GM12878 (cell line): Measurements from ENCODE around the gene SLC25A39.

Experiments
- CBX5 ChIP-seq: sonication (generic); IDR thresholded peaks from 2 replicates; pipeline ENCODE4 v1.6.1; 2016; ENCODE audit warnings: low read depth, moderate library complexity, mild to moderate bottlenecking, inconsistent platforms
- NR2C2 ChIP-seq: IDR thresholded peaks from 2 replicates; pipeline ENCODE4 v1.6.1; 2011; ENCODE audit warnings: borderline replicate concordance, low read depth; ENCODE audit not compliant: control insufficient read depth, insufficient read length
- POLR2A ChIP-seq: IDR thresholded peaks from 2 replicates; pipeline ENCODE4 v1.6.1; 2011; ENCODE audit warnings: low read depth, mild to moderate bottlenecking, low read length
- SP1 ChIP-seq: IDR thresholded peaks from one replicate; pipeline ENCODE4 v1.6.1; 2011; ENCODE audit warnings: low read depth, low read length
- ZNF274 ChIP-seq: IDR thresholded peaks from one replicate; pipeline ENCODE4 v1.8.0; 2011; ENCODE audit not compliant: insufficient read length, insufficient read depth
- TF ChIP-seq, protein P1 (sequence below), 3 experiments: IDR thresholded peaks in 2 of 3; conservative IDR thresholded peaks in 1 of 3; 2 replicates each; pipeline ENCODE4 v1.5.1; 2011; ENCODE audit warnings: low read depth in 3 of 3, low read length in 3 of 3, mild to moderate bottlenecking in 3 of 3, control low read depth in 2 of 3, moderate library complexity in 2 of 3, inconsistent platforms in 1 of 3, mixed read lengths in 1 of 3; ENCODE audit not compliant: control insufficient read depth in 2 of 3, insufficient read depth in 1 of 3; ENCODE audit errors: extremely low read depth in 1 of 3
- TF ChIP-seq, protein P2 (sequence below): fragments of 450-650 bp; IDR thresholded peaks from 2 replicates; pipeline ENCODE4 v1.6.1; 2014; ENCODE audit warnings: mild to moderate bottlenecking
- TF ChIP-seq, protein P3 (sequence below): IDR thresholded peaks from 2 replicates; pipeline ENCODE4 v1.6.1; 2012; ENCODE audit warnings: low read depth, low read length, improper control_type of control experiment
- TF ChIP-seq, protein P4 (sequence below): IDR thresholded peaks from 2 replicates; pipeline ENCODE4 v1.6.1; 2011; ENCODE audit warnings: low read depth, low read length, improper control_type of control experiment, borderline replicate concordance

DNA sequence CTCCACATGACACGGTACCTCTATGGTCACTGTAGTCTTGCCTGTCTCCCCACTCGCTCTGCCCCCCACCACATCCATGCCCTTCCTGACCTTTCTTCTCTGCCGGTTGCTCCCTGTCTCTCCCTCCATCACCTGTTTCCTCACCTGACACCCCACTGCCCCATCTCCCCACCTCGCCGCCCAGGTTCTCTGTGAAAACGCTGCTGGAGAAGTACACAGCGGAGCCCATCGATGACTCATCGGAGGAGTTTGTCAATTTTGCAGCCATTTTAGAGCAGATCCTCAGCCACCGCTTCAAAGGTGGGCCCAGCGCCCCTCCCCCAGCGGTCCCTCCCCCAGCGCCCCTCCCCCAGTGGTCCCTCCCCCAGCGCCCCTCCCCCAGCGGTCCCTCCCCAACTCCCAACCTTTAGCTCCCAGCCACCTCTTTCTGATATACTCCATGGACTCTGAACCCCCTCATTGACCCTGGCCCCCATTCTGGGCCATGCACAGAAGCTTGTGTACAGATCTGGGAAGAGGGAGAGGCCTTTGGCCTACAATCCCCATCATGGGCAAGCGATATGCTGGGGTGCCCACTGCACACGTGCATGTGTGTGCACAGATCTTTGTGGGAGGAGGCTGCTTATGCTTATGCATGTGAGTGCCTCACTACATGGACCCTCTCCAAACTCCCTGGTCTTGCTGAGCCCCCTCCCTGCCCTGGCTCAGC is 12.1 kb downstream of the SLC25A39 start:
- TF ChIP-seq SP1 (no peak), POLR2A (no peak), NR2C2 (no peak), ZNF274 (no peak), CBX5 (no peak)
- TF ChIP-seq, protein P1, sequence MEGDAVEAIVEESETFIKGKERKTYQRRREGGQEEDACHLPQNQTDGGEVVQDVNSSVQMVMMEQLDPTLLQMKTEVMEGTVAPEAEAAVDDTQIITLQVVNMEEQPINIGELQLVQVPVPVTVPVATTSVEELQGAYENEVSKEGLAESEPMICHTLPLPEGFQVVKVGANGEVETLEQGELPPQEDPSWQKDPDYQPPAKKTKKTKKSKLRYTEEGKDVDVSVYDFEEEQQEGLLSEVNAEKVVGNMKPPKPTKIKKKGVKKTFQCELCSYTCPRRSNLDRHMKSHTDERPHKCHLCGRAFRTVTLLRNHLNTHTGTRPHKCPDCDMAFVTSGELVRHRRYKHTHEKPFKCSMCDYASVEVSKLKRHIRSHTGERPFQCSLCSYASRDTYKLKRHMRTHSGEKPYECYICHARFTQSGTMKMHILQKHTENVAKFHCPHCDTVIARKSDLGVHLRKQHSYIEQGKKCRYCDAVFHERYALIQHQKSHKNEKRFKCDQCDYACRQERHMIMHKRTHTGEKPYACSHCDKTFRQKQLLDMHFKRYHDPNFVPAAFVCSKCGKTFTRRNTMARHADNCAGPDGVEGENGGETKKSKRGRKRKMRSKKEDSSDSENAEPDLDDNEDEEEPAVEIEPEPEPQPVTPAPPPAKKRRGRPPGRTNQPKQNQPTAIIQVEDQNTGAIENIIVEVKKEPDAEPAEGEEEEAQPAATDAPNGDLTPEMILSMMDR (IDR thresholded peaks at IDR 0.05 in 2 of 3, conservative IDR thresholded peaks at IDR 0.05 in 1 of 3; ENCODE audit: control insufficient read depth in 2 of 3, extremely low read depth in 1 of 3, insufficient read depth in 1 of 3, low read depth in 3 of 3, low read length in 3 of 3), result no peak
- TF ChIP-seq, protein P2, sequence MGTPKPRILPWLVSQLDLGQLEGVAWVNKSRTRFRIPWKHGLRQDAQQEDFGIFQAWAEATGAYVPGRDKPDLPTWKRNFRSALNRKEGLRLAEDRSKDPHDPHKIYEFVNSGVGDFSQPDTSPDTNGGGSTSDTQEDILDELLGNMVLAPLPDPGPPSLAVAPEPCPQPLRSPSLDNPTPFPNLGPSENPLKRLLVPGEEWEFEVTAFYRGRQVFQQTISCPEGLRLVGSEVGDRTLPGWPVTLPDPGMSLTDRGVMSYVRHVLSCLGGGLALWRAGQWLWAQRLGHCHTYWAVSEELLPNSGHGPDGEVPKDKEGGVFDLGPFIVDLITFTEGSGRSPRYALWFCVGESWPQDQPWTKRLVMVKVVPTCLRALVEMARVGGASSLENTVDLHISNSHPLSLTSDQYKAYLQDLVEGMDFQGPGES, result no peak
- TF ChIP-seq, protein P3, sequence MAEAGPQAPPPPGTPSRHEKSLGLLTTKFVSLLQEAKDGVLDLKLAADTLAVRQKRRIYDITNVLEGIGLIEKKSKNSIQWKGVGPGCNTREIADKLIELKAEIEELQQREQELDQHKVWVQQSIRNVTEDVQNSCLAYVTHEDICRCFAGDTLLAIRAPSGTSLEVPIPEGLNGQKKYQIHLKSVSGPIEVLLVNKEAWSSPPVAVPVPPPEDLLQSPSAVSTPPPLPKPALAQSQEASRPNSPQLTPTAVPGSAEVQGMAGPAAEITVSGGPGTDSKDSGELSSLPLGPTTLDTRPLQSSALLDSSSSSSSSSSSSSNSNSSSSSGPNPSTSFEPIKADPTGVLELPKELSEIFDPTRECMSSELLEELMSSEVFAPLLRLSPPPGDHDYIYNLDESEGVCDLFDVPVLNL, result no peak
- TF ChIP-seq, protein P4, sequence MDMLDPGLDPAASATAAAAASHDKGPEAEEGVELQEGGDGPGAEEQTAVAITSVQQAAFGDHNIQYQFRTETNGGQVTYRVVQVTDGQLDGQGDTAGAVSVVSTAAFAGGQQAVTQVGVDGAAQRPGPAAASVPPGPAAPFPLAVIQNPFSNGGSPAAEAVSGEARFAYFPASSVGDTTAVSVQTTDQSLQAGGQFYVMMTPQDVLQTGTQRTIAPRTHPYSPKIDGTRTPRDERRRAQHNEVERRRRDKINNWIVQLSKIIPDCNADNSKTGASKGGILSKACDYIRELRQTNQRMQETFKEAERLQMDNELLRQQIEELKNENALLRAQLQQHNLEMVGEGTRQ, result no peak
